Activated CD4-positive, alpha-beta T cell treated with anti-CD3 and anti-CD28 coated beads, Interleukin-2, amount 50 U/mL, for 1 hour (primary cell): ENCODE results near the gene RICTOR.
A peak's percentile ranks its signal among the peaks of the same experiment; 100 is the strongest.

Source experiments
- DNase-seq: peaks from one replicate; pipeline ENCODE4 v3.0.0-alpha.2; 2020

RICTOR gene

GRCh38 chr5:39092581-39093351 lies 18.6 kb upstream of the RICTOR start:
- no peak for DNase-seq

GRCh38 chr5:39091940-39092580 lies 17.9 kb upstream of the RICTOR start:
- DNase-seq, result no peak

- DNase-seq, result no peak
These were observed 9.8 kb upstream of the RICTOR start for GRCh38 chr5:39083968-39084367.

GRCh38 chr5:39082995-39083394 lies 8.8 kb upstream of the RICTOR start:
- no peak for DNase-seq

- no peak for DNase-seq
These were observed 6.5 kb upstream of the RICTOR start for GRCh38 chr5:39080597-39081204.

- DNase-seq, result no peak
These were observed 6.0 kb upstream of the RICTOR start for GRCh38 chr5:39080168-39080567.

- DNase-seq, result no peak
These were observed 4.9 kb upstream of the RICTOR start for GRCh38 chr5:39079147-39079546.

- no peak for DNase-seq
These were observed 2.8 kb upstream of the RICTOR start for GRCh38 chr5:39076757-39077728.

- no peak for DNase-seq
These were observed 2.0 kb upstream of the RICTOR start for GRCh38 chr5:39076101-39076756.

GRCh38 chr5:39073767-39074016 lies 507 bp downstream of the RICTOR start:
- DNase-seq, result no peak

GRCh38 chr5:39072925-39073766 lies 1.1 kb downstream of the RICTOR start:
- peak; percentile 25 for DNase-seq

- no peak for DNase-seq
These were observed 6.1 kb downstream of the RICTOR start for GRCh38 chr5:39068099-39068498.

GRCh38 chr5:39064450-39064849 lies 9.7 kb downstream of the RICTOR start:
- DNase-seq, result no peak

GRCh38 chr5:39063037-39063436 lies 11.2 kb downstream of the RICTOR start:
- no peak for DNase-seq

GRCh38 chr5:39062530-39062929 lies 11.7 kb downstream of the RICTOR start:
- no peak for DNase-seq

- DNase-seq, result no peak
These were observed 12.1 kb downstream of the RICTOR start for GRCh38 chr5:39062104-39062503.

- DNase-seq, result no peak
These were observed 15.1 kb downstream of the RICTOR start for GRCh38 chr5:39059064-39059463.

- DNase-seq, result no peak
These were observed 15.8 kb downstream of the RICTOR start for GRCh38 chr5:39058178-39058921.

- no peak for DNase-seq
These were observed 16.5 kb downstream of the RICTOR start for GRCh38 chr5:39057734-39058133.

GRCh38 chr5:39055768-39056398 lies 18.3 kb downstream of the RICTOR start:
- DNase-seq, result no peak
